Neutrophil (primary cell): Measurements from ENCODE around the gene BCLAF1.

Source experiments
- H3K27ac ChIP-seq: fragments of 200-600 bp; sonication (generic); 2 replicates; pipeline ENCODE4 v1.5.1; 2016; ENCODE audit warnings: mild to moderate bottlenecking, moderate library complexity
- H3K27me3 ChIP-seq: fragments of 200-600 bp; sonication (generic); 2 replicates; pipeline ENCODE4 v1.6.0; 2016; ENCODE audit warnings: mild to moderate bottlenecking
- H3K36me3 ChIP-seq: fragments of 200-600 bp; sonication (generic); 2 replicates; pipeline ENCODE4 v1.5.1; 2017
- H3K4me1 ChIP-seq, 2 experiments: fragments of 200-600 bp in 1 of 2; sonication (generic) in 1 of 2; 1 replicate in 1 of 2; 2 replicates in 1 of 2; pipeline versions ENCODE4 v1.5.1 to v1.6.1; 2013 to 2016; ENCODE audit warnings: low read depth in 1 of 2, low read length in 1 of 2, mild to moderate bottlenecking in 1 of 2, moderate library complexity in 1 of 2; ENCODE audit not compliant: control insufficient read depth in 1 of 2, insufficient read depth in 1 of 2
- H3K4me3 ChIP-seq, 2 experiments: fragments of 200-600 bp in 1 of 2; sonication (generic) in 1 of 2; 1 replicate in 1 of 2; 2 replicates in 1 of 2; pipeline ENCODE4 v1.5.1; 2013 to 2016; ENCODE audit warnings: low read depth in 1 of 2, low read length in 1 of 2, mild to moderate bottlenecking in 1 of 2, moderate library complexity in 1 of 2
- H3K9me3 ChIP-seq: fragments of 200-600 bp; sonication (generic); 2 replicates; pipeline ENCODE4 v1.5.1; 2016
- CTCF ChIP-seq: fragments of 200-600 bp; sonication (generic); IDR thresholded peaks from 2 replicates; pipeline ENCODE4 v1.5.1; 2016; ENCODE audit warnings: antibody characterized with exemption

BCLAF1 gene

GRCh38 chr6:136282906-136283305 is 6.7 kb downstream of the BCLAF1 start:
- Histone ChIP-seq H3K27me3 (no peaks in the 10 kb centered on the region), H3K4me1 (peaks cover 39 to 70% of the 10 kb centered on the region in 2 experiments), H3K4me3 (no peak overlapping the region), H3K9me3 (no peaks in the 10 kb centered on the region), H3K27ac (no peak overlapping the region), H3K36me3 (peaks cover 28% of the 10 kb centered on the region)
- TF ChIP-seq CTCF = no peak

GRCh38 chr6:136280032-136280609 is 9.5 kb downstream of the BCLAF1 start:
- H3K4me3 ChIP-seq = no peak overlapping the region
- H3K4me1 ChIP-seq = peaks cover 23 to 46% of the 10 kb centered on the region in 2 experiments
- no peak for TF ChIP-seq CTCF
- H3K9me3 ChIP-seq = no peaks in the 10 kb centered on the region
- H3K27me3 ChIP-seq = no peaks in the 10 kb centered on the region
- H3K27ac ChIP-seq = no peak overlapping the region
- peaks cover 49% of the 10 kb centered on the region for H3K36me3 ChIP-seq

GRCh38 chr6:136274062-136274461 is 15.6 kb downstream of the BCLAF1 start:
- Histone ChIP-seq H3K36me3 (peaks cover 90% of the 10 kb centered on the region), H3K9me3 (no peaks in the 10 kb centered on the region), H3K27ac (no peak overlapping the region), H3K4me3 (no peak overlapping the region), H3K4me1 (no peaks in the 10 kb centered on the region), H3K27me3 (no peaks in the 10 kb centered on the region)
- no peak for TF ChIP-seq CTCF

GRCh38 chr6:136265101-136265500 is 24.5 kb downstream of the BCLAF1 start:
- H3K4me1 ChIP-seq = no peaks in the 10 kb centered on the region
- TF ChIP-seq CTCF = no peak

GRCh38 chr6:136262940-136263339 is 26.7 kb downstream of the BCLAF1 start:
- no peaks in the 10 kb centered on the region for H3K27me3 ChIP-seq
- no peak overlapping the region for H3K27ac ChIP-seq
- peaks cover 100% of the 10 kb centered on the region for H3K36me3 ChIP-seq
- no peak overlapping the region for H3K4me3 ChIP-seq
- H3K9me3 ChIP-seq = no peaks in the 10 kb centered on the region
- H3K4me1 ChIP-seq = no peaks in the 10 kb centered on the region
- TF ChIP-seq CTCF = no peak

More at GRCh38 chr6:136265101-136265500, 24.5 kb downstream of the BCLAF1 start:
- Histone ChIP-seq H3K36me3 (peaks cover 100% of the 10 kb centered on the region), H3K27ac (no peak overlapping the region), H3K27me3 (no peaks in the 10 kb centered on the region), H3K4me3 (no peak overlapping the region), H3K9me3 (no peaks in the 10 kb centered on the region)
